Hypothalamus (tissue), 51 donors: Measurements from ENCODE around the gene AEBP1.
"Not testable (repeated sequence)": the region's sequence is repeated elsewhere in the genome, so short reads cannot be mapped to it uniquely, and the experiment has no call there.

Experiments
- DNase-seq, 51 donors: peaks; one replicate each; lab custom pipeline; 2025; lab: John Stamatoyannopoulos, UW

The AEBP1 gene

GRCh38 chr7:44113764-44114354 is 9.7 kb downstream of the AEBP1 start:
- no peak for DNase-seq

GRCh38 chr7:44114586-44115310 is 10.6 kb downstream of the AEBP1 start:
- DNase-seq = peak in 43 of 51 donors; percentile 24 to 92 (median 68)

DNA sequence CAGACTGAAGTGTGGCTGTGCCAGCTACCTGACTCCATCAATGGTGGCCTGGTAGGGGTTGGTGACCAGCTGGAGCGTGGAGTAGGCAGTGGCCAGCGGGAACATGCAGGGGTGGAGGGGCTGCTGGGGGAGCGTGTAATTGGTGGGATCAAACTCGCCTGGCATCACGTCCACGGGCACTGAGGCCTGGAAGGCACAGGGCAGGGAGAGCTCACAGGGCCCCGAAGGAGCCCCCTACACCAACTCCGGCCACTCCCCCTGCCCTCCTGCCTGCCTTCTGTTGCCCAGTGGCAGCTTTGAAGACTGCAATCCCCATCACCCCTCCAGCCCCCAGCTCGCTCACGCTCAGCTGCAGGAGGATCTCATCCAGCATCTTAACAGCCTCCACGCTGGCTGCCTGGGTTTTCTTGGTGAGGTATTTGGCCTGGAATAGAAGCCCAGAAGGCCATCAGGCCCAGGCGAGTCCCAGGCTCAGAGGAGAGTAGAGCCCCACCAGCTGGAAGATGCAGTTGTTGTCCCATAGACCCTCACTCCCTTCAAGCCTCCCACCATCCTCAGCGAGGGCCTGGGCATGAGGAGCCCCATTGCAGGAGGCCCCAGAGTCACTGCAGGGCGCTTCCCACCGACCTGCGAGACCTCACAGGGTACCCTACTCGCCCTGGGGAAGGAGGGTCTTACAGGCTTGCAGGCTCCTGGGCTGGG is 12.1 kb downstream of the AEBP1 start:
- DNase-seq = no peak

- no peak for DNase-seq
Measured at GRCh38 chr7:44116789-44117666, 12.9 kb downstream of the AEBP1 start.

- no peak for DNase-seq
Measured at GRCh38 chr7:44117801-44118429, 13.8 kb downstream of the AEBP1 start.

DNA sequence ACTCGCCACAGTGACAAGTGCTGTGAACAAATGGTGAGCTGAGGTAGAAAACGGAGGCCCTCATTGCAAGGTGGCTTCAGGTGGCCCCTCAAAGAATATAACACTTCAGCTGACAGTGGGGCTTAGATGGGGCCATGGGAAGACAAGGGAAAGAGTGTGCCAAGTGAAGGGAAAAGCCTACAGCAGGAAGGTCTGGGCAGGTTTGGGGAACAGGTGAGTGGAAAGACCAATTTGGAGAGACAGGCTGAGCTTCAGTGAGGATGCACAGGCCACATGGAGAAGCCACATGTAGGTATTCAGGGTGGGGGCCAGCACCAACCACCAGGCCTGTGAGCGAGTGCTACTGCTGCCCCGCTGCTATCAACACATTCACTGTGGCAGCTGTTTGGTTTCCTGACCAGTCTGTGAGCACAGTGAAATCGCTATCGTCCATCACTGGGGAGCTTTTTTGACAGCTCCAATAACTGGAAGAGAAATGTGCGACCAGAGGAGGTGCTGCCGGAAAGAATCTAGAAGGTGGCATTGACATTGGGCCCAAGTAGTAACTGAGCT is 15.8 kb downstream of the AEBP1 start:
- DNase-seq = no peak

DNA sequence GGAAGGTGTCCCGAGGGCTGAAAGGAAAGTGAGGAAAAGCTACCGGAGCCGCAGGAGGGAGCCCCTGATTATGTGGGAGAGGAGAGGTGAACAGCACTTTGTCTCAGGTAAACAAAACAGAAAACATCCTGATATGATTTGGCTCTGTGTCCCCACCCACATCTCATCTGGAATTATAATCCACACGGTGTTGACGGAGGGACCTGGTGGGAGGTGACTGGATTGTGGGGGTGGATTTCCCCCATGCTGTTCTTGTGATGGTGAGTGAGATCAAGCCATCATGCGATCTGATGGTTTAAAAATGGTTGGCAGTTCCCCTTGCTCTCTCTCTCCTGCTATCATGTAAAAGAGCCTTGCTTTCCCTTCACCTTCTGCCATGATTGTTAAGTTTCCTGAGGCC is 16.2 kb downstream of the AEBP1 start:
- no peak for DNase-seq

DNA sequence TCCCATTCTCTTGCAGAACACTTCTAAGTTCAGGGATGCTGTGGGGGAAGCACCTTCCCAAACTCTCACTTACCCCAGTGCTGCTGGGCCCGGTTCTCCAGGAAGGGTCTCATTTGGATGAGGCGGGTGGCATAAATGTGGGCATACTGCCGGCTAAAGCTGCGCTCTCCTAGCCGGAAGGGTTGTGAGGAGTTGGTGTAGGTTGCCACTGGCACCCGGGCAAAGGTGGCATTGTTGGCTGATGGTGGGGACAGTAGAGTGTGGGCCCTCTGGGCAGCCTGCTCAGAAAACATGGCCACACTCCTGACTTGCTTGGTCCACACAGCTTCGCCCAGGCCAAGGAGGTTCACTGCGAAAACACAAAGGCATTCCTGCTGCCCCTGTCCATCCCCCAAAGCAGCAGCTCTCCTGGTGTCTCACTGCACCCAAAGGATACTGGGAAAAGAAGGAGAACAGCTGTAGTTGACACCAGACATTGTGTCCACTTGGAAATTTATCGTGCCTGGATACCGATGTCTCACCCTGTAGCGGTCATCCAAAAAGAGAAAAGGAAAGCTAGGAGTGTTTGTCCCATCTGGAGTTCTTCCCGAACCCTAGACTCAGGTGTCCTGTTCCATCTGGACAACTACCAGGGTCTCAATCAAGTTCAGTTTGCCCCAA is 17.7 kb downstream of the AEBP1 start:
- DNase-seq = no peak

DNA sequence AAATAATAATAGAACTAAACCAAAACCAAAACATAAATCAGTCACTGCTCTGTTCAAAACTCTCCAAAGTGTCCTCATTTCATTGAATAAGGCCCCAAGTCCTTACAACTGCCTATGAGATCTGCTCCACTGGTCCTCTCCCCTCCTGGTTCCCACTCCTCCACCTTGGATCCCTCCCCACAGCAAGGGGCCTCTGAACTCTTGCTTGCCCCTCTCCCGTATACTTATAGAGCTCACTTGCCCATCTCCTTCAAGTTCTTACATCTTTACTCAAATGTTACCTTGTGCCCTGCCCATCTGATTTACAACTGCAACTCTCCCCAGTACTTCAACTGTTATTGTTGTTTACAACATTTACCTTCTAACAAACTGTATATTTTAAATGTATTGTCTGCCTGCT is 18.4 kb downstream of the AEBP1 start:
- DNase-seq = no peak

DNA sequence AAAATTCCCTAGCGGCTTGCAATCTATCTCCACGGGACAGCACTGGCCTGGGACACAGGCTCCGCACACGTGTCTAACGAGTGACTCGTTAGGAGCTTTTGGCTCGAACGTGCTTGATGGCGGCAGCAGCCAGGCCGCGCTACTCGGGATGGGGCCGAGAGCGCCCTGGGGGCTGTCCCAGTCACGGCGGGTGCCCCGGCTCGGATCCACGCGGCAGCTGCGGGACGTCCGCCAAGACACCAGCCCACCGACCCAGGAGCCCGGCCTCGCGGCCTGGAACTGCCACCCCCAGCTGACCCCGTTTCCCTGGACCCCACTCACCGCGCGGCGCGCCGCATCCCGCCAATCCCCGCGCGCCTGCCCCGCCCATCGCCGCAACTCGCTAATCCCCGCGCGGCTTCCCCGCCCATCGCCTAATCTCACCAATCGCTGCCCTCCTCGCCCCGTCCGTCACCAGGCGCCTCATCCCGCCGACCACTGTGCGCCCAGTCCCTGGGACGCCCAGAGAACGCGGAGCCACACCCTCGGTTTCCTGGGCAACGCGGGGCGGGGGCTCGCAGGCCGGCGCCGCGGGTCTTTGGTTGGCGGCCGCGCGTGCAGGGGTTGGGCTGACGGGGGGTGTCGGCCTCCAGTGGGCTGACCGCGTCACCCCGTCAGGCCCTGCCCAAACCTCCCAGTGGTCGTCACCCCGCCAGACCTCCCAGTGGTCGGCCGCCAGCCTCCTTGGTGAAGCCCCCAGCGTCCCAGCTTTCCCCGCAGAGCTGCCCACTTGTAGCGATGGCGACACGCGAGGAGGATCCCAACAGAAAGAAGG is 19.3 kb downstream of the AEBP1 start, which contains the start of gene POLD2:
POLD2 (minus strand) TSS at position 359 of the 814 bp plus-strand sequence. CDS start 1,495 bp downstream, outside the sequence.
- peak; percentile 45 to 99 (median 97) for DNase-seq

DNA sequence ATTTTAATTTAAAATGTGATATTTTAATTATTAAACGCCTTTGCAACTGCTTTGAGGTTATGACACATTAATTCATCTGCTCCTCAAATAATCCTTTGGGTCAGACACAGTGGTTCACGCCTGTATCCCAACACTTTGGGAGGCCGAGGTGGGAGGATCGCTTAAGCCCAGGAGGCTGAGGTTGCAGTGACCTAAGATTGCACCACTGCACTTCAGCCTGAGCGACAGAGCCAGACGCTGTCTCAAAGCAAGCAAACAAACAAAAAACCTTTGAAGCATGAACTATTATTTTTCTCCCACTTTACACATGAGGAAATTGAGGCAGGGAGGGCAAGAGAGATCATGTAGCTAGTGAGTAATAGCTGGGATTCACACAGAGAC is 20.7 kb downstream of the AEBP1 start:
- DNase-seq = no peak

- not testable (repeated sequence) for DNase-seq
Measured at GRCh38 chr7:44126574-44126973, 22.4 kb downstream of the AEBP1 start.

- DNase-seq = no peak
Measured at GRCh38 chr7:44127161-44127560, 23.0 kb downstream of the AEBP1 start.

DNA sequence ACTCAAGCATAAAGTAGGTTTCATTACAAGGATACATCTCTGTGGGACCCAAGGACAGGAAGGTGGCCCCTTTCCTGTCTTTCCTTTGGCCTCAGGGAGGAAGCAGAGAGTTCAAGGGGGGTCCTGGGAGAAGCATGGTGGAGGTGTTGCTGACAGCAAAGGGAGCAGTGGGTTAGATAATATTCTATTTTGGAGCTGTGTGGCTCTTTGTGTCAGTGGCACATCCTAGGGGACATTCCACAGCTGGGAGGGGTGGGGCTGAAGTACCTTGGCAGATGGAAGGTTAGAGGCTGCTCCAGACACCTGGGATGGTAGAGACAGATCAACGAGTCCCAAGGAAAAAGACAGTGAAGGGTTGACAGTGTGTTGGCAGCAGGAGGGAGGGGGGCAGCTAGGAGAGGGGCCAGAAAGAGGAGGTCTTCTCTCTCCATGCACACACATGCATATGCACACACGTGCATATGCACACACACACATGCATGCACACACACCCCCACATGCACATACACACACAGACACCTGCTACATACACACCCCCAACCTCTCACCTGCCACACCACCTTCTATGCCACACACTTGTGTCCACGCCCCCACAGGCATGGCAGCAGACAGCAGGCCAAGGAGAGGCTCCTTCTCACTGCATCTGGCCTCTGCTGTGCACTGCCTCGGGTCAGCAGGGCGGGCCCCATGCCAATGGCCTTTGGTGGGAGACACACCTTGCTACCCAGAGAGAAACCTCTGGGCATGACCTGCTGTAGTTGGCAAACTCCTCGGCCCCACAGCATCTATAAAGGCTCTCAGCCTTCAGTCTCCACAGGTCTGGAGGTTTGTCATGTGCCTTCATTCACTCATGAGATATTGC is 24.8 kb downstream of the AEBP1 start:
- no peak for DNase-seq

DNA sequence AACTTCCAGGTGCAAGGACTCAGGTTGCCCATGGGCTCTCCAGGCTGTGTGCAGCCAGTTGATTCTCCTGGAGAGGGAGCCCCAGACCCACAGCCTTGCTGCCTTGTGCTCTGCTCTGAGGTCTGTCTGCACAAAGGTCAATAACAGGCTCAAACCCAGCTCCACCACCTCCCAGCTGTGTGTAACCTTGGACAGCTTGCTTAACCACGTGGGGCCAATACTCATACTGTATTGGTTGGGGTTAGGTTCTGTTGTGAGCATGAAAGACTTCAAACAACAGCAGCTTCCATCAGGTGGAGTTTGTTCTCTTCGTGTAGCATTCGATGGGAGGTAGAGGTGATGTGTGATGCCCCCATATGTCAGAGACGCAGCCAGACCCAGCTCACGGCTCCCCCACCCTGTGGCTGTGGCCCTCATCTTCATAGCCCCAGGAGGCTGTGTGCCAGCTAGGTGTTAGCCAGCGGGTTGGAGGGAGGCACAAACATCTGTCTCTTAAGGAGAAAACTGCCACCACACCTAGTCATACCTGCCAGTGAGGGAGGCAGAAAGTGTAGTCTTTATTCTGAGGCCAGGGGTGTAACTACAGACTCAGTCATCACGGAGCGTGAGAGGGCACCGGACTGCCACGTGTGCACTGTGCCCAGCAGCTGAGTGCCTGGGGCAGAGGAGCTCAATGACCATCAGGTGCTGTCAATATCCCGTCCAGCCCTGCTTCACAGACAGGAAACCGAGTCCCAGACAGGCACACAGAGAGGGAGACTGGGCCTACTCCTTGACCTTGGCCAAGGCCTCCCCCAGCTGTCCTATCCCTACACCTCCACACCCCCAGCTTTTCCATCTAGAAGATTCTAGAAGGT is 27.3 kb downstream of the AEBP1 start:
- no peak for DNase-seq

GRCh38 chr7:44132039-44132438 is 27.9 kb downstream of the AEBP1 start:
- no peak for DNase-seq

DNA sequence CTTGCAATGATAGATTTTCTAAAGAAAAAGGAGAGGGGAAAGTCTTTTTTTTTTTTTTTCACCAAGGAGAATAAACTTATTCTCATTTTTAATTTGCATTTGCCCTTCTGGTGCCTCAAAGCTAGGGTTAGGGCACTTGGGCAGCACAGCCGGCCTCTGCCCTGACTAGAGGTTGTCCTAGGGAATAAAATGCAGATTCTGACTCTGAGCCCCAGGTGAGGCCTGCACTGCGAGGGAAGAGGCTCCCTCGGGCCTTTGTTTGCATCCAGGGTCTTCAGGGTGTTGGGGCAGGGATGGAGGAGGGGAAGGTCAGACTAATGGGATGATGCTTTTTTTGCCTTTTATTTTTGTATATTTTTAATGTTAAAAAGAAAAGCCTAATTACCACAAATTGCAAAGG is 29.1 kb downstream of the AEBP1 start:
- DNase-seq = no peak
